HL-60 (cell line): ENCODE measurements around the gene BLTP3B.

Experiments used
- DNase-seq, 2 experiments: peaks; one replicate each; pipeline ENCODE4 v3.0.0-alpha.2; 2010 to 2020; ENCODE audit warnings: low read depth in 1 of 2, low spot score in 1 of 2
- H3K27ac ChIP-seq: fragments of 250-450 bp; sonication (Bioruptor Pico); replicated peaks from 2 replicates; pipeline ENCODE4 v1.5.1; 2020; ENCODE audit warnings: mild to moderate bottlenecking, moderate library complexity
- H3K27me3 ChIP-seq: fragments of 250-450 bp; sonication (Bioruptor Pico); 2 replicates; pipeline ENCODE4 v1.5.1; 2021; ENCODE audit warnings: mild to moderate bottlenecking, moderate library complexity; ENCODE audit not compliant: insufficient read depth, poor library complexity, severe bottlenecking
- H3K4me3 ChIP-seq: replicated peaks from 2 replicates; pipeline ENCODE4 v1.5.1; 2011; ENCODE audit warnings: mild to moderate bottlenecking, control low read depth, low read length; ENCODE audit not compliant: insufficient read depth
- CTCF ChIP-seq: IDR thresholded peaks from one replicate; pipeline ENCODE4 v1.5.1; 2011; ENCODE audit warnings: low read length, control low read depth, inconsistent platforms; ENCODE audit not compliant: insufficient read depth
- GABPA ChIP-seq: IDR thresholded peaks from 2 replicates; pipeline ENCODE4 v1.6.1; 2012; ENCODE audit warnings: low read depth
- POLR2AphosphoS5 ChIP-seq: IDR thresholded peaks from 2 replicates; pipeline ENCODE4 v1.6.1; 2012; ENCODE audit warnings: low read depth
- SPI1 ChIP-seq: IDR thresholded peaks from 2 replicates; pipeline ENCODE4 v1.6.1; 2012; ENCODE audit warnings: low read depth, mild to moderate bottlenecking, borderline replicate concordance
- TF ChIP-seq, protein P1 (sequence below): IDR thresholded peaks from 2 replicates; pipeline ENCODE4 v1.6.1; 2012; ENCODE audit warnings: low read depth; ENCODE audit not compliant: insufficient replicate concordance

BLTP3B gene

DNA sequence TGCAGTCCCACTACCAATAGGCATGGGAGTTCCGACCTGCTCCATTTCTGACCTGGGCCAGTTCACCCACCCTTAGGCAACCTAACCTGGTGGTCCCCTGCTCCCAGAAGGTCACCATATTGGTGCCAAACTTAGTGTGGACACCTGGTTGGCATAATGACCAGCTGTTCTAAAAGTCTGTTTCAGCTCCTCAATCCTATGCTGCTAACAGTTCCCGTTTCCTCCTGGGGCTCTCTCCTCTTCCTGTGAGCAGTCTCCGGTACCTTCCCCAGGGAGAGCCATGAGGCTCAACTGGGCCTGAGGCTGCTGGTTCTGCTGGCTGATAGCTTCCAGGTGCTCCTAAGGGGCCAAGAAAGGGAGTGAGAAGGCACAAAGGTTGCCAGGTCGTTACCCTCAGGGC, 15.9 kb upstream of the BLTP3B start:
- Histone ChIP-seq H3K4me3 (no peak overlapping the region), H3K27me3 (no peaks in the 10 kb centered on the region), H3K27ac (no peak overlapping the region)
- DNase-seq, result no peak
- TF ChIP-seq, protein P1, sequence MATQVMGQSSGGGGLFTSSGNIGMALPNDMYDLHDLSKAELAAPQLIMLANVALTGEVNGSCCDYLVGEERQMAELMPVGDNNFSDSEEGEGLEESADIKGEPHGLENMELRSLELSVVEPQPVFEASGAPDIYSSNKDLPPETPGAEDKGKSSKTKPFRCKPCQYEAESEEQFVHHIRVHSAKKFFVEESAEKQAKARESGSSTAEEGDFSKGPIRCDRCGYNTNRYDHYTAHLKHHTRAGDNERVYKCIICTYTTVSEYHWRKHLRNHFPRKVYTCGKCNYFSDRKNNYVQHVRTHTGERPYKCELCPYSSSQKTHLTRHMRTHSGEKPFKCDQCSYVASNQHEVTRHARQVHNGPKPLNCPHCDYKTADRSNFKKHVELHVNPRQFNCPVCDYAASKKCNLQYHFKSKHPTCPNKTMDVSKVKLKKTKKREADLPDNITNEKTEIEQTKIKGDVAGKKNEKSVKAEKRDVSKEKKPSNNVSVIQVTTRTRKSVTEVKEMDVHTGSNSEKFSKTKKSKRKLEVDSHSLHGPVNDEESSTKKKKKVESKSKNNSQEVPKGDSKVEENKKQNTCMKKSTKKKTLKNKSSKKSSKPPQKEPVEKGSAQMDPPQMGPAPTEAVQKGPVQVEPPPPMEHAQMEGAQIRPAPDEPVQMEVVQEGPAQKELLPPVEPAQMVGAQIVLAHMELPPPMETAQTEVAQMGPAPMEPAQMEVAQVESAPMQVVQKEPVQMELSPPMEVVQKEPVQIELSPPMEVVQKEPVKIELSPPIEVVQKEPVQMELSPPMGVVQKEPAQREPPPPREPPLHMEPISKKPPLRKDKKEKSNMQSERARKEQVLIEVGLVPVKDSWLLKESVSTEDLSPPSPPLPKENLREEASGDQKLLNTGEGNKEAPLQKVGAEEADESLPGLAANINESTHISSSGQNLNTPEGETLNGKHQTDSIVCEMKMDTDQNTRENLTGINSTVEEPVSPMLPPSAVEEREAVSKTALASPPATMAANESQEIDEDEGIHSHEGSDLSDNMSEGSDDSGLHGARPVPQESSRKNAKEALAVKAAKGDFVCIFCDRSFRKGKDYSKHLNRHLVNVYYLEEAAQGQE, result no peak
- TF ChIP-seq GABPA, result no peak
- no peak for TF ChIP-seq CTCF
- TF ChIP-seq POLR2AphosphoS5, result no peak
- no peak for TF ChIP-seq SPI1

GRCh38 chr12:100157427-100157821, 14.8 kb upstream of the BLTP3B start:
- TF ChIP-seq, protein P1, result no peak
- no peak for TF ChIP-seq POLR2AphosphoS5
- TF ChIP-seq SPI1, result no peak
- TF ChIP-seq GABPA, result no peak
- TF ChIP-seq CTCF, result no peak
- H3K4me3 ChIP-seq, result no peak overlapping the region
- no peak for DNase-seq
- H3K27ac ChIP-seq, result no peak overlapping the region
- H3K27me3 ChIP-seq, result no peaks in the 10 kb centered on the region

DNA sequence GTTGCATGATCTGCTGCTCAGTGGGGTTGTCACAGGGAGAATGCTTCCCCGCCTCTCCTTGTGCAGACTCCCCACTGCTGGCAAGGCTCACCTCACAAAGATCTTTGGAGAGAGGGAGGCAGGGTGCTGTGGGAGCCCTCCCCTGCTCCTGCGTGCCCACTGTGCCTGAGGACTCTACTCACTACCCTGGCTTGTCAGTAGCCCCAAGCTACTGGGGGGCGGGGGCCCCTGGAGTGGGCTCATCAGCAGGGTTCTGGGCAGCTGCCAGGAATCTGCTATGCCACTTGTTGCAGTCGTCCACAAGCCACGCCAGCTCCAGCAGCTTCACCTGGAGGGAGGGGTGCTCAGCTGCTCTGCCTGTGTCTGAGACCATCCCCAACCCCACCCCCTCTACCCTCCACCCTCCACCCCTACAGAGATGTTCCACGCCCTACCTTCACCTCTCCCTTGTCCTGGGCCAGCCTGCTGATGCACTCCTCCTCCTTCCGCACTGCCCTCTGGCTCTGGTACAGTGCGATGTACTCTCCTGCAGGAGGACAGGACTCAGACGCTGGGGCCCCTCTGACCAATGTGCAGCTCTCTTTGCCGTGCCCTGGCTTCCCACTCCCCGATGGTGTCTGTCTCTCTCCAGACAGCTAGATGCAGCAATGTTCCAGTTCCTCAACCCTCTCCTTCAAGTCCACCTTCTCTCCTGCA, 14.2 kb upstream of the BLTP3B start:
- no peak for DNase-seq
- Histone ChIP-seq H3K4me3 (no peak overlapping the region), H3K27ac (no peak overlapping the region), H3K27me3 (no peaks in the 10 kb centered on the region)
- TF ChIP-seq GABPA, result no peak
- TF ChIP-seq, protein P1, result no peak
- TF ChIP-seq SPI1, result no peak
- TF ChIP-seq POLR2AphosphoS5, result no peak
- no peak for TF ChIP-seq CTCF
